Gastroesophageal sphincter (tissue), 4 donors: ENCODE results near the gene FBXL3. TPM values are rescaled to one million over a fixed set of nuclear protein-coding genes. Genes with fewer than 3 reads are reported as not detected.

Experiments used
- ATAC-seq: fragments of 150-250 bp; one replicate; pipeline ENCODE4 v1.9.1; 2016; ENCODE audit warnings: mild to moderate bottlenecking, moderate library complexity
- H3K27ac ChIP-seq, 4 donors: fragments of 200-600 bp; sonication (generic) in 3 of 4; 1 replicate in 3 of 4; 2 replicates in 1 of 4; pipeline ENCODE4 v1.5.1; 2016 to 2019
- H3K27me3 ChIP-seq: fragments of 200-600 bp; sonication (generic); one replicate; pipeline ENCODE4 v1.5.1; 2019
- H3K36me3 ChIP-seq, 2 donors: fragments of 200-600 bp; sonication (generic); one replicate each; pipeline ENCODE4 v1.5.1; 2019; ENCODE audit warnings: control low read depth in 1 of 2
- H3K4me1 ChIP-seq, 3 donors: fragments of 200-600 bp; sonication (generic); 1 replicate in 2 of 3; 2 replicates in 1 of 3; pipeline ENCODE4 v1.5.1; 2016 to 2019; ENCODE audit warnings: control low read depth in 2 of 3
- H3K4me3 ChIP-seq, 2 donors: fragments of 200-600 bp; sonication (generic); one replicate each; pipeline ENCODE4 v1.5.1; 2019; ENCODE audit warnings: mild to moderate bottlenecking in 1 of 2, moderate library complexity in 1 of 2
- H3K9me3 ChIP-seq, 3 donors: fragments of 200-600 bp; sonication (generic); one replicate each; pipeline ENCODE4 v1.5.1; 2017 to 2019; ENCODE audit warnings: control low read depth in 2 of 3
- CTCF ChIP-seq, 4 experiments: fragments of 200-600 bp in 2 of 4; fragments of 450-650 bp in 2 of 4; sonication (generic) in 1 of 4; IDR thresholded peaks; one replicate each; pipeline ENCODE4 v1.5.1; 2017 to 2019; ENCODE audit warnings: antibody characterized with exemption in 4 of 4, mild to moderate bottlenecking in 2 of 4, moderate library complexity in 2 of 4
- EP300 ChIP-seq: sonication (generic); formaldehyde crosslinking; IDR thresholded peaks from one replicate; pipeline ENCODE4 v1.6.1; 2017; ENCODE audit warnings: antibody characterized with exemption, mild to moderate bottlenecking
- POLR2A ChIP-seq, 2 donors: fragments of 450-650 bp; IDR thresholded peaks; one replicate each; pipeline ENCODE4 v1.6.1; 2017; ENCODE audit warnings: antibody characterized with exemption in 2 of 2, mild to moderate bottlenecking in 2 of 2, moderate library complexity in 1 of 2
- POLR2AphosphoS5 ChIP-seq: sonication (generic); formaldehyde crosslinking; IDR thresholded peaks from one replicate; pipeline ENCODE4 v1.6.1; 2017; ENCODE audit warnings: antibody characterized with exemption
- WGBS, 2 donors: methylation state at CpG; one replicate each; pipeline ENCODE4 v1.1.5; 2018; ENCODE audit warnings: low coverage in 1 of 2; 5-methylcytosine and 5-hydroxymethylcytosine counted together
- total RNA-seq, 4 donors: library from RNA; depleted of rRNA; stranded (reverse); fragments of >200 nt; gene quantifications; one replicate each; pipeline ENCODE4 v1.1.0, GENCODE V29; 2016

FBXL3 gene
- total RNA-seq, 4 donors from 2014 or later, result 76.5 to 114 (median 87.0) TPM

GRCh38 chr13:77048681-77049080 is 21.7 kb upstream of the FBXL3 start:
- no peaks in the 10 kb centered on the region for H3K27me3 ChIP-seq
- H3K4me3 ChIP-seq, result no peak overlapping the region
- TF ChIP-seq POLR2AphosphoS5 (no peak), EP300 (no peak), POLR2A (IDR thresholded peaks at IDR 0.05) (no peak), CTCF (IDR thresholded peaks at IDR 0.05) (no peak)
- H3K9me3 ChIP-seq, result no peaks in the 10 kb centered on the region
- no peaks in the 10 kb centered on the region for H3K4me1 ChIP-seq
- 67 to 82% methylated on average over 2 to 4 of the region's 4 CpGs for WGBS, 2 donors
- H3K27ac ChIP-seq, result no peak overlapping the region
- H3K36me3 ChIP-seq, result peaks cover 4 to 91% of the 10 kb centered on the region in 2 donors
- ATAC-seq, result no peak

DNA sequence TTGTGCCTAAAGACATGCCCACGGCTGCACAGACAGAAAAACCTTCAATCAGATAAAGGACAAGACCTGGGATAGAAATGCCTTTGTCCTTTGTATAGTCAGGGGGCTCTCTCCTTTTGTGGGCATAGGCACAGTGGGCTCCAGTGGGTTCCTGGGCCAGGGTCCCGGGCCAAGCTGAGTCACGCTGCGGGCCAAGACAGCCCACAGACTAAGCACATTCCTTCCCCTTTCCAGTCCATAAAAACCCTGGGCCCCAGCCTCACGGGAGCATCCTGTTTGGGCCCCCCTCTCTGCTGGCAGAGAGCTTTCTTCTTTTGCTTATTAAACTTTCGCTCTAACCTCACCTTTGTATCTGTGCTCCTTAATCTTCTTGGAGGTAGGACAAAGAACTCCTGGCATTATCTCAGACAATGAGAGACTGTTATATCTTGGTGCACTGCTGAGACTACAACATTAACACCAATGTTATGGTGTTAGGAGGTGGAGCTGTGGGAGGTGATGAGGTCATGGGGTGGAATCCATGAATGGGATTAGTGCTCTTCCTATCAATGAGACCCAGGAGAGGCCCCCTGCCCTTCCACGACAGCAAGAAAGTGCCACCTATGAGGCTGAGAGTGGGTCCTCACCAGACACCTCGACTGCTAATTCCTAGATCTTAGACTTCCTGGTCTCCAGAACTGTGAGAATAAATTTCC is 20.8 kb upstream of the FBXL3 start:
- Histone ChIP-seq H3K27ac (no peak overlapping the region), H3K27me3 (no peaks in the 10 kb centered on the region), H3K9me3 (no peaks in the 10 kb centered on the region), H3K36me3 (peaks cover 4 to 85% of the 10 kb centered on the region in 2 donors), H3K4me3 (no peak overlapping the region), H3K4me1 (no peaks in the 10 kb centered on the region)
- no peak for ATAC-seq
- WGBS, 2 donors, result 92 to 100% methylated on average over 1 to 3 of the region's 8 CpGs
- TF ChIP-seq CTCF (IDR thresholded peaks at IDR 0.05) (no peak), POLR2AphosphoS5 (no peak), EP300 (no peak), POLR2A (IDR thresholded peaks at IDR 0.05) (no peak)

- no peak for TF ChIP-seq POLR2AphosphoS5
- no peak for TF ChIP-seq CTCF (IDR thresholded peaks at IDR 0.05)
- TF ChIP-seq POLR2A (IDR thresholded peaks at IDR 0.05), result no peak
- TF ChIP-seq EP300, result no peak
- no peaks in the 10 kb centered on the region for H3K27me3 ChIP-seq
- WGBS, 2 donors, result 37 to 46% methylated on average over 5 of the region's 5 CpGs
- no peaks in the 10 kb centered on the region for H3K9me3 ChIP-seq
- no peak overlapping the region for H3K4me3 ChIP-seq
- H3K27ac ChIP-seq, result peak overlapping the region in 3 of 4 donors; percentile 5 to 27 (median 9)
- no peak for ATAC-seq
- peaks cover 4 to 35% of the 10 kb centered on the region in 2 donors for H3K36me3 ChIP-seq
- H3K4me1 ChIP-seq, result no peaks in the 10 kb centered on the region
Measured at GRCh38 chr13:77042566-77043177, 15.7 kb upstream of the FBXL3 start.

DNA sequence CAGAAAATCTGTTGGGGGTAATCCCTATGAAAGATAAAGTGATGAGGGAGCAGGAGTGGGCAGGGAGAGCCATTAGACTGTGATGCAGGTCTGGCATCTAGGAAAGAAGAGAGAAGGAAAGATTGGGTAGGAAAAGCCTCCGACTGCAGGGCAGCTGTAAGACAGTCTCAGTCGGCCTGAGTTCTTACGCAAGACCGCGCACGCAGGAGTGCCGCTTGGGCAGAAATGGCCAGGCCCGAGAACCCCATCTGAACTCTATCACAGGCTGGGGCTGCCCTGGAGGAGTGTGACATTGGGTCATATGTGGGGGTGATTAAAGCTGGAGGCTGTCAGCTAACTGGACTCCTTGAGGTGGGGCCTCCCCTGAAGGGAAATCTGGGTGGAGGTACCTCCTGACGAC is 13.9 kb upstream of the FBXL3 start:
- 93 to 94% methylated on average over 8 to 9 of the region's 9 CpGs for WGBS, 2 donors
- TF ChIP-seq POLR2AphosphoS5 (no peak), CTCF (IDR thresholded peaks at IDR 0.05) (no peak), POLR2A (IDR thresholded peaks at IDR 0.05) (no peak), EP300 (no peak)
- no peaks in the 10 kb centered on the region for H3K27me3 ChIP-seq
- no peak overlapping the region for H3K27ac ChIP-seq
- H3K4me3 ChIP-seq, result no peak overlapping the region
- H3K9me3 ChIP-seq, result no peaks in the 10 kb centered on the region
- H3K36me3 ChIP-seq, result peaks cover 4 to 21% of the 10 kb centered on the region in 2 donors
- no peak for ATAC-seq
- H3K4me1 ChIP-seq, result no peaks in the 10 kb centered on the region

DNA sequence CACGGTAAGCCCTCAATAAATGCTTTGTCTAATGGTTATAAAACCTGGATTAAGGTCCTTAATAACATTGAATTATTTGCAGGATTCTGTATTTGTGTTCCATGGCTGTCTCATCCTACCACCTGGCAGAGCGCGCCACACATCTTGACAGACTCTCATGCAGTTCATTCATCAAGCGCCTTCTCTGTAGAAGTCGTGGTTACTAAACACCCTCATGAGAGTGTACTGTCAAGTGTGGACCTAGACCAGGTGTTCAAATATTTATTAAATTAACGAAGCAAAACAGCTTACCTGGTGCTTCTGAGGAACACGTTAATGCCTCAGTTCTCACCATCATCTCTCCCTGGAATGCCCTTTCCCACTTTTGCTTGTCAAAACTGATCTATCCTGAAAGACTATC is 13.1 kb upstream of the FBXL3 start:
- Histone ChIP-seq H3K9me3 (no peaks in the 10 kb centered on the region), H3K4me1 (no peaks in the 10 kb centered on the region), H3K27ac (no peak overlapping the region), H3K27me3 (no peaks in the 10 kb centered on the region), H3K36me3 (peaks cover 2 to 17% of the 10 kb centered on the region in 2 donors), H3K4me3 (no peak overlapping the region)
- WGBS, 2 donors, result 75 to 91% methylated on average over 3 to 7 of the region's 7 CpGs
- no peak for ATAC-seq
- no peak for TF ChIP-seq CTCF (IDR thresholded peaks at IDR 0.05)
- TF ChIP-seq EP300, result no peak
- TF ChIP-seq POLR2A (IDR thresholded peaks at IDR 0.05), result no peak
- no peak for TF ChIP-seq POLR2AphosphoS5
